GM19328 (cell line): ENCODE data around the gene ITPKB.

Experiments used
- ATAC-seq: cut with Tn5 transposase; IDR thresholded peaks from one replicate; pipeline ENCODE4 v1.9.1; 2021; ENCODE audit warnings: mild to moderate bottlenecking, moderate library complexity; ENCODE audit not compliant: unreplicated experiment

The ITPKB gene

DNA sequence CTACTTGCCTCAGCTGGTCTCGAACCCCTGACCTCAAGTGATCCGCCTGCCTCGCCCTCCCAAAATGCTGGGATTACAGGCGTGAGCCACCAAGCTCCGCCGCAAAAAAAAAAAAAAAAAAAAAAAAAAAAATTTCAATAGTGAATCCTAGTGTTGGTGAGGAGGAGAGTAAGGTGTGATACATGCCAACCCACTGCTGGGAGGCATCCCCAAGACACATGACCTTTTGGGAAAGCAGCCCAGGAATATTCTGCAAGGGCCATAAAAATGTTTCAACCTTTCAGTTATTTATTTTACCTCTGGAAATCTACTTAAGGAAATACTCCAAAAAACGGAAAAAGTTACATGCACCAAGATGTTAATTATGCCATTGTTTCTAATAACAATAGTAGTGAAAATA is 69.0 kb downstream of the ITPKB start:
- no peak for ATAC-seq

DNA sequence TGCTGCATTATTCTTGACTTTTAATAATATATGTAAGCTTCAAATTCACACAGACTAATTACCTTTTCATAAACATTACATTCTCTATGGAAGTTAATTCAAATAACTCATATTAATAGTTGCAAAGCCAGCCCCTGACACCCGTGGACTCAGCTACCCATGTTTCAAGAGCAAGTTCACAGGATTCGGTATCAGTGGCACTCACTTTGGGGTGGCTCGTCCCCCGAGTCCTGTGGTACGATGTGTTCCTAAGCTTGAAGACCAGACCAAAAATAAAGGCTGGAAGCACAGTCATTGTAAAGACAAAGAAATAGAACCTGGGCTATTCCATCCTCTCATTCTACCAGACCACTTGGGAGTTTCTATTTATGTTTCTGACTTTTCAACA is 70.9 kb downstream of the ITPKB start:
- ATAC-seq = no peak

DNA sequence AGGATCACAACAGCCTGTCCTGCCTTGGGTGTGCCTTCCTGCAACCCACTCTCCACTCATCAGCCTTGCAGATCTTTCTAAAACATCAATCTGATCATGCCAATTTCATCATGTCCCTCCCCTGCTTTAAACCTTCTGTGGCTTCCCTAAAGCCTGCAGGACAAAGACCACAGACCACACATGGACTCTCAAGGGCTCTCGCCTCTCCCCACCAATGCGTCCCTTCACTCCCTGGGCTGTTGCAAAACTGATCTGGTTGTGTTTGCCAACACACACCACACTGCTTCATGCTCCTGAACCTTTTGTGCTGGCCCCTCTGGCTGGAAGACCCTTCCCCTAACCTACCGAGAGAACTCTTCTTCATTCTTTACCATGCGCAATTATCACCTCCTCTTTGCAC is 72.4 kb downstream of the ITPKB start:
- ATAC-seq = no peak

DNA sequence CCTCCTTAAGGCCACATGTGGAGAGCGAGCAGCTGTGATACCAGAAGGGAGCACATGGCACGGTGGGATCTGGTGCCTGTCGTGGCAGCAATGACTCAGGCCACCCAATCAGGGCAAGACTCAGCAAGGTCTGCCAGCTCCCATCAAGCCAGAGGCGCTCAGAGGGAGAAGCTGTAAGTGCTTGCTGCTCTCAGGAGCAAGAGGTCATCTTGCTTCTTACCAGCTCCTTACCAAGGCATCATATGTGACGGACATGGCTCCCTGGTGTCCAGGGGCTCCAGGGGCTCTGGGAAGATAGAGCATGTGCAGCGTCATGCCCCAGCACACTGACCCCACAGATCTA is 72.9 kb downstream of the ITPKB start:
- no peak for ATAC-seq

DNA sequence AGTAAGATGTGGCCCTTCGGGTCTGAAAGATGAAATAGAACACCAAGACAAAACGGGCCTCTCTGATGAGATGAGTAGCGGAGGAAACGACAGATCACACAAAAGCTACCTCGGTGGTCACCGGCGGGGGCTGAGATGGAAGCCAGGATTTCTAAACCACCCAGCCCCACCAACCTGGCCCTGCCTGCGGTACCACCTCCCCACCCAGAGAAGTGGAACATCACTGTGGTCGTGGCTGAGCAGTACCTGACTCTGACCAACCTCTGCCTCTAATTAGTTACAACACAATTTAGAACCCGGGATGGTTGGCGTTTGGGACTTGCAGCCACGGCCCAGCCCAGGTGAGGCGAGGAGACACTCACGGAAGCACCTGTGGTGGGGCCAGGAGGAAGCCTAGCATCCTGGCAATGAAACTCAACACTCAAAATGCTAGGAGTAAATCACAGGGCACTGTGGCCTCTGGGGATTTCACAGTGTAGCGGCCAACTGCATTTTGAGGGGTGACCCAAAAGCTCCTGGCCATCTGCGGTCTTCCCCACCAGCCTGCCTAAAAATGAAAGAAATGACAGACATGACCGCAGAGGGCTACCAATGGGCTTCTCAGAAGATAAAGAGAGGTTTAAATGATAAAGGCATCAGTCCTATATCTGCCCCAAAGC is 73.4 kb downstream of the ITPKB start:
- ATAC-seq = no peak

DNA sequence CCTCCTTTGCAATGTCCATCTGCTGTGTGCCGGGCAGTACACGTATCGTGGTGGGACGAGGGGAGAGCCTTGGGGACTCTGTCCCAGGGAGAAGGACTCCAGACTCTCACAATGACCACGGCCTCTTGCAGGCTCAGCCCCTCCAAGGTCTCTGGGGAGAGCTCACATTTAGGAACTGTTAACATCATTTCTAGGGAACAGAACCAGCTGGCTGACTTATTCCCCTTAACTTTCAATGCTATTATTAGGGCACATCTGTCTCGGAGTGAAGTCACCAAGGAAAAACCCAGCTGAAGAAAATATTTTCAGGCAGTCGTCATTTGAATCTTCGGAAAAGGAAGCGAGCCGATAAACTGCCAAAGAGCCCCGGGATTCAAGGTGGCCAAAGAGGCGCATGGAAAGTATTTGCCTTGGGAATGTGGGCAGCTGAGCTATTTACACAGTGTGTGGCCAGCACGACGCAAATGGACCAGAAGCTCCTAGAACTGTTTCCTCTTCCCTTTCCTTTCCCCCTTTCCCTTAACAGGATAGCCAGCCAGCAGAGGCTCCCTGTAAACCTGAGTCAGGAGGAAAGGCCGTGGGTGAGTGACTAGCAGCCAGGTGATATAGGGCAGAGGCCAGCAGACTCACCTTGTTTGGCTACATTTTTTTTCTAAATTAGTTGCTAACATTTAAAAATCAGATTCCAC is 74.5 kb downstream of the ITPKB start:
- ATAC-seq = no peak

DNA sequence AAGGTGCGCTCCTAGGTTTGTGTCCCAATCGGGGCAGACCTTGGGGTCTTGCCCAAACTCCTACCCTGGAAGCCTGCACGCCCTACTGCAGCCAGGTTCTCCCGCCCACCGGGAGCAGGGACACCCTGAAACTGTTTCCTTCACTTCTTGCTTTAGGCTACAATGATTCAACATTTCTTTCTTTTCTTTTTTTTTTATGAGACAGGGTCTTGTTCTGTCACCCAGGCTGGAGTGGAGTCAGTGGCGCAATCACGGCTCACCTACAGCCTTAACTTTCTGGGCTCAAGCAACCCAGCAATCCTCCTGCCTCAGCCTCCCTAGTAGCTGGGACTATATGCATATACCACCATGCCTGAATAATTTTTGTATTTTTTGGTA is 75.8 kb downstream of the ITPKB start:
- no peak for ATAC-seq

DNA sequence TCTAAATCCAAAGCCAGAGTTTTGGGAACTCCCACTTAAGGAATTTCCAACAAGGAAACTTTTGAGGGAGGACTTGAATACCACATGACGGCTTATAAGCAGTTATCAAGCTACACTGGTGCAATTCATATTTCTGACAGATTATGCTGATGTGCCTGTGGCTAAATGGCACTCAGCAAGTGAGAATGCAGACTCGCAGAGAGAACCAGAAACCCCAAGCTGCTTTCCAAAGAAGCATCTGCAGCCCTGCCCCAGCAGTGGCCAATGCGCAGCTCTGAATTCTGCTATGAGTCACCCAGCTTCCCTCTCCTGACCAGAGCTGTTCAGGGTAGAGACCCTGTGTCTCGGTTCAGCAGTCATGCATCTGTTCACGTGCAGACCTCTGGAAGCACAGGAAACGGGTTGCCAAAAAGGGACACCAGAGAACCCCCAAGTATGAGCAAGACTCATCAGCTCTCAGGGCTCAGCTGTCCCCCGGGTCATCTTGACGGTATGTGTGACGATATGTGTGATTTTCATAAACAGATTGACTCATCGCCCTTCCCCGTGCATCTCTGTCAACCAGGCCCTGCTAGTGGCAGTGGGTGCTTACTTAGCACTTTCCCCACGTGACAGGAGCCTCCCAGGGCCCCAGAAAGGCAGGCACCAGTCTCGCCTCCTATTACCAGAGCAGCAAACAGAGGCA is 76.3 kb downstream of the ITPKB start:
- ATAC-seq = peak; percentile 96

DNA sequence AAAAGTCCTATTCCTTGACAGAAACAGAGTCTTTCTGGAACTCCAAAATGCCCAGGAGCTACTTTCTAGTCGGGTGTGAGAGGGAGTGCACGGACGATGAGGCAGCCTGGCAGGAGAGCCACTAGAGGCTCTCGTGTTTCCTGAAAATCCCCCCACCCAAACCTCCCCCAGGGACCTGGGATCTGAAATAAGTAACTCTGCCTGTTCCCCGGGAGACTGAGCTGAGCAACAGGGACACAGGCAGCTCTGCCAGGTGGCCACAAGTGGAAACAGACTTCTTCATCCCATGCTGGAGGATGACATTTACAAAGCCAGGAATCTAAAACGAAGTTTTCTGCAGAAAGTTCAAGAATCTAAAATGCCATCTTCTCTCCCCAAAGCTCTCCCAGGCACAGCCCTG is 77.1 kb downstream of the ITPKB start:
- ATAC-seq = no peak

DNA sequence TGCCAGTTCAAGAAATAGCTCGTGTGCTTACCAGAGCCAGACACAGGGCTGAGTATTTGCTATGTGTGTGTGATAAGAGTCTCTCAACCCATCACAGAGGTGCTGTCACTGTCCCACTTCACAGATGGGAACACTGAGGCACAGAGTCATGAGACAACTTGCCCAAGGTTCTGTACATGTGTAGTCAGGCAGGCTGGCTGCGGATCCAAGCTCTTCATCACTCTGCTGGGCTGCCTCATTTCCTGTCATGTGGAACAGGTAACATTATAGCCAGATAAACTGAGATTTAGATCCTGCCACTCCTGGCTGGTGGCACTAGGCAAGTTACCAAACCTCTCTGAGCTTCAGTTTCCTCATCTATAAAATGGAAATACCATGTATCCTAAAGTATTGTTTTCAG is 77.8 kb downstream of the ITPKB start:
- no peak for ATAC-seq

DNA sequence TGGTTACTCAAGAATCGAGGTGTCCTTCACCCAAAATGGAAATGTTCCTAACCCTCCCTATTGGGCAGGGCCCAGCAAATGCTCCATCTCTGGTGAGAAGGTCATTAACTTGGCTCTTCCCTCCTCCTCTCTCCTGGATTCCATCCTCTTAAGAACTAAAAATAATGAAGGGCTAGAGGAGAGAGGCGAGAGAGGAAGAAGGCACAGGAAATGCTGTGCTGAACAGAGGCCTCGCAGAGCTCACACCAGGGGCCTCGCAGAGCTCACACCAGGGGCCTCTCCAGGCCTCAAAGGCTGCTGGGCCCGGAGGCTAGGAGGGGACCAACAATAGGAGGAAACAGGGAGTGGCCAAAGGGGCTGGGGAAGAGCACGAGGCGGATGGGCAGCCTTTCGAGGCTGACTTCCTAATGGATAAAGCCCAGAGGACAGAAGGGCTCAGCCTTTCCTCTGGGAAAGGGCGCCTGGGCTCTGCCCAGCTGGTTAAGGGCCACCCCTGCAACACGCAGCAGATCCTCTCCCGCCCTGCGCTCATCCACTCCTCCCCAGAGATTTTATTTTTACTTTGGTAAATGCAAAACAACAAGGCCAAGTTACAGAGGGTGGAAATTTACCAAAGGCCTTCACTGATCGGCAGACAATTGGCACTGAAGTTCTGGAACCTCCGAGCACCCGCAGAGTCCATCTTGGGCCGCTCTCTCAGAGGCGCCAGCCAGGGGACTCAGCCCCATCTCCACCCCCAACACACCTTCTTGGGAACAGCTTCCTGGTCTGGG is 78.5 kb downstream of the ITPKB start:
- no peak for ATAC-seq

DNA sequence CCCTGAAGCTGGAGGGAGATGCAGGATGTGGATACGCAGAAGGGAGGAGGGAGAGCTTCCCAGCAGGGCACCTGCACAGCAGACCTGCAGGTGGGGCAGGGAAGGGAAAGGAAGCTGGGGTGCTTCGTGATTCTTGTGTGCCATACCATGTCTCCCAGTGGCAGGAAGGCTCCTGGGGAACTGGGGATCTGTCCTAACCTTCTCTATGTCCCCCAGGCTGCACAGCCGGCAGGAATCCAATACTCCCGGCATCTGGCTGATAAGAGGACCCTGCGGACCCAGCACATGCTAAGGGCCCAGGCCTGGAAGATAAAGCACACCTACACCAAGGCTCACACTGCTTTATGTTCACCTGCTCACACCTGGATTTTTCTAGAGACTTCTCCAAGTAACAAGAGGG is 79.4 kb downstream of the ITPKB start:
- ATAC-seq = no peak

DNA sequence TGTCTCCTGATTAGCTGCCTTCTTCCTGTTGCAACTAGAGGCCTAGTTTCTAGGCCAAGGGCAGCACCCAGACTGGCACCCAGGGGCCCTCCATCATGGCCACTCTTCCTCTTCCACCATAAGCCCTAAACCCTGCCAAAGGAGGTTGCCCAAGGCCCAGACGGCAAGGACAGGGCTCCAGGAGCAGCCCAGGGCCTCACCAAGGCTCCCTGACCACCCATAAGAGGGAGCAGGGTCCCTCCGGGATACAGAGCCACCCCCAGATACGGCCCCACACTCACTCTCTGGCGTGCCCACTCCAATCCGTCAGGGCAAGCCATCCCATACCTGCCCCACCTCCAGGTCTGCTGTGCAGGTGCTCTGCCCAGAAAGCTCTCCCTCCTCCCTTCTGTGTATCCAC is 79.9 kb downstream of the ITPKB start:
- ATAC-seq = no peak

DNA sequence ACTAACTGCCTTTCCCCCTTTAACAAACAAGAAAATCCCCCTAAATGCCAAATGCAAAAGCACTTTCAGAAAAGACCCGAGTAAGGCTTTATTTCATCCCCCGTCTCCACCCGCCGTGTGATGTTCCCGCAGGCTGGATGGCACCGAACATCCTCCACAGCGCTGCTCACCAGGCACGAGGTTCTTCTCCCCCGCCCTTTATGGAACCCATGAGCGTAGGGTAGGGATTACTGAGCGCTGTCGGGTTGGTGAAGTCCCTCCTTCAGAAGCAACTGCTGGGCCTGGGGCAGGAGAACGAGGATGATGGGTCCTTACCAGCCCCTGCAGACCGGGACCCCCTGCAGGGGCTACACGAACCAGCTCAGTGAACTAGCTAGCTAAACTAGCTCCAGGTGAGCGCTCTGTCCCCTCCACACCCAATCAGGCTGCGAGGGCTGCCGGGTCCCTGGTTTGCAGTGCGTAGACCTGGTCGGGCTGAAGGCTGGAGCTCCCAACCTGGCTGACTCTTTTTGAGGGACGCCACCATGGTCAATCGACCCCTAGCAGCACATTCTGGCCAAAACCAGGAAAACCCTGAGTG is 80.4 kb downstream of the ITPKB start:
- ATAC-seq = no peak

DNA sequence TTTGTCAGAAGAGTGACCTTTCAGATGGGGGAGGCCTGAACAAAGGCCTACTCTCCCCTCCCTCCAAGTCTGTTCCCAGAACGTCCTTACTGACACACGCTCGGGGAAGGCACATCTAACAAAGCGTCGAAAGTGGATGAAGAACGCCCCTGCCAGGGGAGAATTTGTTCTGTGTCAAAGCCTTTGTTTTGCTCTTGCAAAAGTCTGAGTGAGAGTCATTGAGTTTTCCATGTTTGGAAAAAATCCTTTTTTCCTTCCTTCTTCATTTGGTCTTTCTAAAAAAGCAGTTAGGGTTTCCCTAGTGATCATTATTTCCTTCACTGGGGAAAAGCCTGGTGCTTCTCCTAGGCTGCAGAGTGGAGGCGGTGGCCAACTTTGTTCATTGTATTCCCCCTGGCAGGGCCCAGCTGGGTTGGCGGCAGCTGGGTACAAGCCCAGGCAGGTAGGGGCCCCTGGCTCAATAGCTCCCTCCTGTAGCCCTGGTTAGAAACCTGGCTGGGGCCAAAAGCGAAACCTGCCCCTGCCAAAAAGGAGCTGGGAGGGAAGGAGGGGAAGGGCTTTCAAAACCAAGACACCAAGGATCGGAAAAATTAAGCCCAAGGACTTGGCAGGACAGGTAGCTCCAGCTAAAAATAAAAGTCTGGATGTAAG is 81.1 kb downstream of the ITPKB start:
- no peak for ATAC-seq

DNA sequence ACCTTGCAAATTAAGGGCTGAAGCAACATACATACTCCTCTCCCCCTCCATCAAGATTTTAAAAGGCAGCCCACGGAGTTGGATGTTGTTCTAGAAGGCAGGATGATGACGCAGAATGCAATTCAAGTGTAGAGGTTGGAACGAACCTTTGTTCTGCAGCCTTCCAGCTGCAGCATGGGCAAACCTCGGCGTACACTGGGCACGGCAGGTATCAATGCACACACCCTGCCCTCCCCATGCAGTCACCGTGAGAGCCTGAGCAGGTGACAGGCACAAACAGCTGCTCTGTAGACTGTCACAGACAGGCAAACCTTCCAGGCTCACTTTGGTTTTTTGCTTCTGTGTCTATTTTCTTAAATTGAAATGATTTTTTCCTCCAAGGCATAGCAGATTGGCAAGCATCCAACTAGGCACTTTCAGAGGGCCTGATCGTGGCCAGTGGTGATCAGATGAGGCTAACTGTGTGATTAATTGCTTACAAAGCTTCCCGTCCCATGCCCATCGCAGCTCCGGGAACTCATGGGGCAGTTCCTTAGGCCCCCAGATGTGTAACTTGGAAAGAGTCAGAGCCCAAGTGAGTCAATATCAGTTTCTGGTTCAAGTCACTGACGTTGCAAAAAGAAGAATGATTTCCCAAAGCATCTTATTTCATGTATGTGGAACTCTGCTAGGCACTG is 82.3 kb downstream of the ITPKB start:
- ATAC-seq = no peak

DNA sequence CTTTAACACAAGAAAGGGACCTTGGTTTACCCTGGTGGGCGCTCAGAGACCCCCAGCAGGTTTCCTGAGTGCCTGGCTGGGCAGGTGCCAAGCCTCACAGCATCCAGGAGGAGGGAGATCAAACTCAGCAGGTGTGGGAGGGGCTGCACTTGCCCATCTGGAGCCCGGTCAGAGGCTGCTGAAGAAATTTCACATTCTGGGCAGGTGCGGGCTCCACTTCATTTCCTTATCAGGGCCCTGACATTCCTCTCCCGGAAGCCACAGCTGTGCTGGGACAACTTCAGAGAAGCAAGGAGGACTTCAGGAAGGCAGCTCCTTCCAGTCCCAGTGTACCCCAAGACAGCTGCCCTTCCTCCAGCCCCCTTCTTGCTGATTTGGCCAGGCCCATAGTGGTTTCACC is 82.9 kb downstream of the ITPKB start:
- ATAC-seq = no peak

DNA sequence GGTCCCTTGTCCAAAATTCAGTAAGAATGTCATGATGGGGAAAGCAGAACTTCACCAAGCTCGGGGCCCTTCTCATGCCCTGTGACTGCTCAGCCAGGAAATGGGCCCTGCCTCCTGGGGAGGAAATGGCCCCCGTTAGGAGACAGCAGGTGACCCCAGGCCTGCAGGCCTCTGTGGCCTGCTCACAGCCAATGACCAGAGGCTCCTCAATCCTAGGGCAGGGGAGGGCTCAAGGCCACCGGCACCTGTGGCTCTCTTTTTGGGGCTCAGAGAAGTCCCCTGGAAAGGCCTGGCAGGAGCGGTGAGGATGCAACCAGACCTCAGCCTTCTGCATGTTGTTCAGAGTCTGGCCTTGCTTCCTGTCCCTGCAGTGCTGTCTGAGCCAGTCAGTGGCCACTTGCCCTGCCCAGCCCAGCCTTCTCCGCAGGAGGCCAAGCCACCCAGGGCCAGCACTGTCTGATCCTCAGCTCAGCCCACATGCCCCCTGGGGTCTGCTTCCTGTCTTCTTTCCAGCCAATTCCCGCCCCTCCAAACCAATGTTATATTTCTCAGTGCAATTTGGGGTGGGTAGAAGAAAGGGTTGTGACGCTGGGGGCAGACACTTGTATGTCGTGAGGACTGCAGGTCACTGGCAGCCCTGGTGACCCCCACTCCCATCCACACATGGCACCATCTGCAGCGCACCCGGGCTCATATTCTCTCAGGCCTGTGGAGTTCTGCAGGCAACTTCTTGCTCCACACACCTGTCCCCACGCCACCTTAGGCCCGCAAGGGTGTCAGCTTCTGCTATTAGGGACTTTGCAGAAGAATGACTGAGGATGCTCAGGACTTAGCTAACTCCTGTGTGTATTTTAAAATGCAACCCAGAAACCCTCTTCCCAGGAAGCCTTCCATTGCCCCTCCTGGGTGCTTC is 83.6 kb downstream of the ITPKB start:
- no peak for ATAC-seq

DNA sequence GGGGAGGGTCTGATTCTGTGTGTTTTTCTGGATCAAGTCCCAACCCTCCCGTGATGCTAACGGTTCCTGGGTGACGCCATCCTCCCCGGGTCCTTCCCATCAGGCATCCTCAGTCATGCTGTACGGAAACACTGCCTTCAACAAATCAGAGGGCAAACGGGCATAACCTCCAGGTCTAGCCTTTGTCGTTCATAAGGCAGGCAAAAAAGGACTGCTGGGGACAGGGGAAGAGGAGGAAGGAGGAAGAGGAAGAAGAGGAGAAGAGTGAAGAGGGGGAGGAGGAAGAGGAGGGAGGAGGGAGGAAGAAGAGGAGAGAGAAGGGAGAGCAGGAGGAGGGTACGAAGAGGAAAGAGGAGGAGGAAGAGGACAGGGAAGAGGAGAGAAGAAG is 84.4 kb downstream of the ITPKB start:
- ATAC-seq = no peak
